Measurements from ENCODE around the gene CADM1.

The CADM1 gene

GRCh38 chr11:115345361-115345760 is 158.9 kb downstream of the CADM1 start:
- no peak for TF ChIP-seq POLR2A (IDR thresholded peaks at IDR 0.05; ENCODE audit: low read depth, low read length)
- FAIRE-seq (no peak), DNase-seq (ENCODE audit: insufficient read length, low spot score) (no peak)

GRCh38 chr11:115344846-115345245 is 159.4 kb downstream of the CADM1 start:
- TF ChIP-seq POLR2A (IDR thresholded peaks at IDR 0.05; ENCODE audit: low read depth, low read length): no peak
- FAIRE-seq: no peak

GRCh38 chr11:115342142-115342541 is 162.1 kb downstream of the CADM1 start:
- FAIRE-seq (no peak), DNase-seq (ENCODE audit: insufficient read length, low spot score) (no peak)
- no peak for TF ChIP-seq POLR2A (IDR thresholded peaks at IDR 0.05; ENCODE audit: low read depth, low read length)

More at GRCh38 chr11:115344846-115345245, 159.4 kb downstream of the CADM1 start:
- no peak for DNase-seq (ENCODE audit: insufficient read length, low spot score)

GRCh38 chr11:115340874-115341273 is 163.3 kb downstream of the CADM1 start:
- TF ChIP-seq POLR2A (IDR thresholded peaks at IDR 0.05; ENCODE audit: low read depth, low read length): no peak
- DNase-seq (ENCODE audit: insufficient read length, low spot score) (no peak), FAIRE-seq (no peak)

- FAIRE-seq (no peak), DNase-seq (ENCODE audit: insufficient read length, low spot score) (no peak)
- no peak for TF ChIP-seq POLR2A (IDR thresholded peaks at IDR 0.05; ENCODE audit: low read depth, low read length)
These were observed 165.7 kb downstream of the CADM1 start for GRCh38 chr11:115338476-115338875.

GRCh38 chr11:115334932-115335788 is 169.1 kb downstream of the CADM1 start:
- no peak for TF ChIP-seq POLR2A (IDR thresholded peaks at IDR 0.05; ENCODE audit: low read depth, low read length)
- DNase-seq (ENCODE audit: insufficient read length, low spot score) (no peak), FAIRE-seq (no peak)

GRCh38 chr11:115333949-115334348 is 170.3 kb downstream of the CADM1 start:
- no peak for TF ChIP-seq POLR2A (IDR thresholded peaks at IDR 0.05; ENCODE audit: low read depth, low read length)
- no peak for DNase-seq (ENCODE audit: insufficient read length, low spot score)
- FAIRE-seq: no peak

- TF ChIP-seq POLR2A (IDR thresholded peaks at IDR 0.05; ENCODE audit: low read depth, low read length): no peak
- no peak for FAIRE-seq
- DNase-seq (ENCODE audit: insufficient read length, low spot score): no peak
These were observed 171.1 kb downstream of the CADM1 start for GRCh38 chr11:115333121-115333520.

GRCh38 chr11:115330684-115331482 is 173.3 kb downstream of the CADM1 start:
- DNase-seq (ENCODE audit: insufficient read length, low spot score) (no peak), FAIRE-seq (no peak)
- TF ChIP-seq POLR2A (IDR thresholded peaks at IDR 0.05; ENCODE audit: low read depth, low read length): no peak

GRCh38 chr11:115326526-115326925 is 177.7 kb downstream of the CADM1 start:
- DNase-seq (ENCODE audit: insufficient read length, low spot score): no peak
- no peak for FAIRE-seq
- TF ChIP-seq POLR2A (IDR thresholded peaks at IDR 0.05; ENCODE audit: low read depth, low read length): no peak

- DNase-seq (ENCODE audit: insufficient read length, low spot score) (no peak), FAIRE-seq (no peak)
- TF ChIP-seq POLR2A (IDR thresholded peaks at IDR 0.05; ENCODE audit: low read depth, low read length): no peak
These were observed 178.7 kb downstream of the CADM1 start for GRCh38 chr11:115325523-115325922.

GRCh38 chr11:115324581-115325432 is 179.4 kb downstream of the CADM1 start:
- DNase-seq (ENCODE audit: insufficient read length, low spot score): no peak
- FAIRE-seq: no peak
- TF ChIP-seq POLR2A (IDR thresholded peaks at IDR 0.05; ENCODE audit: low read depth, low read length): no peak

GRCh38 chr11:115322553-115323203 is 181.5 kb downstream of the CADM1 start:
- TF ChIP-seq POLR2A (IDR thresholded peaks at IDR 0.05; ENCODE audit: low read depth, low read length): no peak
- no peak for DNase-seq (ENCODE audit: insufficient read length, low spot score)

More at GRCh38 chr11:115322553-115323203, 181.5 kb downstream of the CADM1 start:
- FAIRE-seq: no peak
